Measurements from ENCODE around the gene AK4.

Gene AK4

GRCh38 chr1:65211331-65211730, 63.3 kb downstream of the AK4 start:
- no peak overlapping the region for H3K9ac ChIP-seq
- H3K4me2 ChIP-seq (ENCODE audit: low read length), result no peak overlapping the region
- H2AFZ ChIP-seq, result no peak overlapping the region
- no peaks in the 10 kb centered on the region for H3K9me3 ChIP-seq (ENCODE audit: control insufficient read depth, low read length)
- no peaks in the 10 kb centered on the region for H3K36me3 ChIP-seq (ENCODE audit: control insufficient read depth, insufficient read depth, low read length)
- no peaks in the 10 kb centered on the region for H3K27me3 ChIP-seq (ENCODE audit: control insufficient read depth, insufficient read depth, low read length)
- H3K27ac ChIP-seq, result no peak overlapping the region
- H3K4me3 ChIP-seq (ENCODE audit: low read depth, low read length), result no peak overlapping the region
- no peak for TF ChIP-seq CTCF (IDR thresholded peaks at IDR 0.05)
- no peaks in the 10 kb centered on the region for H3K79me2 ChIP-seq
- H3K4me1 ChIP-seq, result no peaks in the 10 kb centered on the region

- no peak overlapping the region for H3K27ac ChIP-seq
- no peak overlapping the region for H3K4me3 ChIP-seq (ENCODE audit: low read depth, low read length)
- no peak overlapping the region for H2AFZ ChIP-seq
- no peaks in the 10 kb centered on the region for H3K36me3 ChIP-seq (ENCODE audit: control insufficient read depth, insufficient read depth, low read length)
- no peaks in the 10 kb centered on the region for H3K9me3 ChIP-seq (ENCODE audit: control insufficient read depth, low read length)
- H3K79me2 ChIP-seq, result no peaks in the 10 kb centered on the region
- no peak for TF ChIP-seq CTCF (IDR thresholded peaks at IDR 0.05)
- no peak overlapping the region for H3K4me2 ChIP-seq (ENCODE audit: low read length)
- H3K4me1 ChIP-seq, result no peaks in the 10 kb centered on the region
- H3K27me3 ChIP-seq (ENCODE audit: control insufficient read depth, insufficient read depth, low read length), result no peaks in the 10 kb centered on the region
- H3K9ac ChIP-seq, result no peak overlapping the region
Measured at GRCh38 chr1:65213271-65214023, 65.4 kb downstream of the AK4 start.

- no peaks in the 10 kb centered on the region for H3K27me3 ChIP-seq (ENCODE audit: control insufficient read depth, insufficient read depth, low read length)
- no peak overlapping the region for H3K9ac ChIP-seq
- H2AFZ ChIP-seq, result no peak overlapping the region
- H3K79me2 ChIP-seq, result no peaks in the 10 kb centered on the region
- TF ChIP-seq CTCF (IDR thresholded peaks at IDR 0.05), result no peak
- no peak overlapping the region for H3K4me2 ChIP-seq (ENCODE audit: low read length)
- no peaks in the 10 kb centered on the region for H3K36me3 ChIP-seq (ENCODE audit: control insufficient read depth, insufficient read depth, low read length)
- no peaks in the 10 kb centered on the region for H3K4me1 ChIP-seq
- no peak overlapping the region for H3K4me3 ChIP-seq (ENCODE audit: low read depth, low read length)
- no peak overlapping the region for H3K27ac ChIP-seq
- H3K9me3 ChIP-seq (ENCODE audit: control insufficient read depth, low read length), result no peaks in the 10 kb centered on the region
Measured at GRCh38 chr1:65214340-65215027, 66.5 kb downstream of the AK4 start.

- H3K4me1 ChIP-seq, result no peaks in the 10 kb centered on the region
- H3K27me3 ChIP-seq (ENCODE audit: control insufficient read depth, insufficient read depth, low read length), result no peaks in the 10 kb centered on the region
- H3K27ac ChIP-seq, result no peak overlapping the region
- H2AFZ ChIP-seq, result no peak overlapping the region
- no peaks in the 10 kb centered on the region for H3K9me3 ChIP-seq (ENCODE audit: control insufficient read depth, low read length)
- H3K79me2 ChIP-seq, result no peaks in the 10 kb centered on the region
- TF ChIP-seq CTCF (IDR thresholded peaks at IDR 0.05), result no peak
- H3K36me3 ChIP-seq (ENCODE audit: control insufficient read depth, insufficient read depth, low read length), result no peaks in the 10 kb centered on the region
- no peak overlapping the region for H3K9ac ChIP-seq
- H3K4me2 ChIP-seq (ENCODE audit: low read length), result no peak overlapping the region
- H3K4me3 ChIP-seq (ENCODE audit: low read depth, low read length), result no peak overlapping the region
Measured at GRCh38 chr1:65216989-65217388, 69.0 kb downstream of the AK4 start.

All from parathyroid adenoma (tissue), 2 donors.